OCI-LY7 (cell line): ENCODE measurements around the gene MUL1. TPM values are rescaled to one million over a fixed set of nuclear protein-coding genes. Genes with fewer than 3 reads are reported as not detected.

ENCODE experiments used
- BruUV-seq: library from RNA; stranded (reverse); fragments of 400-500 nt; replicated peaks from 2 replicates; lab custom pipeline; 2021; lab: Mats Ljungman, UMichigan
- CTCF ChIA-PET: fragments of 300-600 bp; sonication (Branson Sonifier 250); formaldehyde crosslinking; loops from one replicate; lab custom pipeline; 2022; ENCODE audit warnings: antibody characterized with exemption; ENCODE audit not compliant: unreplicated experiment; lab: Charles Lee
- POLR2A ChIA-PET: fragments of 300-600 bp; sonication (Branson Sonifier 250); formaldehyde crosslinking; loops from one replicate; lab custom pipeline; 2022; ENCODE audit warnings: antibody characterized with exemption; lab: Charles Lee
- DNase-seq: peaks from one replicate; pipeline ENCODE4 v3.0.0-alpha.2; 2015; ENCODE audit warnings: low spot score
- H2AFZ ChIP-seq: fragments of 200-600 bp; sonication (generic), shearing (Covaris generic); 2 replicates; pipeline ENCODE4 v1.6.1; 2014; ENCODE audit warnings: mild to moderate bottlenecking, antibody characterized with exemption, low read length, moderate library complexity
- H3K27ac ChIP-seq: fragments of 200-600 bp; sonication (generic); 2 replicates; pipeline ENCODE4 v1.5.1; 2014; ENCODE audit warnings: mixed run types, low read depth, mild to moderate bottlenecking, moderate library complexity, low read length, inconsistent platforms; ENCODE audit not compliant: poor library complexity, severe bottlenecking
- H3K36me3 ChIP-seq: fragments of 200-600 bp; sonication (generic); 2 replicates; pipeline ENCODE4 v1.6.1; 2014; ENCODE audit warnings: mild to moderate bottlenecking, antibody characterized with exemption, low read length, moderate library complexity, mixed read lengths; ENCODE audit not compliant: insufficient read depth
- H3K4me1 ChIP-seq: fragments of 200-600 bp; sonication (generic); 2 replicates; pipeline ENCODE4 v1.5.1; 2014; ENCODE audit warnings: mild to moderate bottlenecking, low read length; ENCODE audit not compliant: insufficient read depth, poor library complexity, severe bottlenecking
- H3K4me2 ChIP-seq: fragments of 200-600 bp; sonication (generic); 2 replicates; pipeline ENCODE4 v1.6.1; 2014; ENCODE audit warnings: mild to moderate bottlenecking, low read length
- H3K4me3 ChIP-seq: fragments of 200-600 bp; sonication (generic); 2 replicates; pipeline ENCODE4 v1.5.1; 2014; ENCODE audit warnings: mild to moderate bottlenecking, low read depth, low read length; ENCODE audit not compliant: poor library complexity, severe bottlenecking
- H3K79me2 ChIP-seq: fragments of 200-600 bp; sonication (generic); 2 replicates; pipeline ENCODE4 v1.6.1; 2016; ENCODE audit warnings: low read depth, mild to moderate bottlenecking, low read length, moderate library complexity, mixed read lengths; ENCODE audit not compliant: insufficient read depth
- H3K9me2 ChIP-seq: fragments of 200-600 bp; sonication (generic); 2 replicates; pipeline ENCODE4 v1.6.1; 2016; ENCODE audit warnings: mild to moderate bottlenecking, low read length, mixed read lengths; ENCODE audit not compliant: insufficient read depth
- H3K9me3 ChIP-seq: fragments of 200-600 bp; sonication (generic); 2 replicates; pipeline ENCODE4 v1.6.1; 2014; ENCODE audit warnings: mild to moderate bottlenecking, mixed run types, low read length, mixed read lengths
- H4K20me1 ChIP-seq: fragments of 200-600 bp; sonication (generic); 2 replicates; pipeline ENCODE4 v1.6.1; 2014; ENCODE audit warnings: mild to moderate bottlenecking, antibody characterized with exemption, low read length, moderate library complexity, mixed read lengths; ENCODE audit not compliant: insufficient read depth
- EZH2phosphoT487 ChIP-seq: fragments of 200-600 bp; sonication (generic); IDR thresholded peaks from 2 replicates; pipeline ENCODE4 v1.6.1; 2018; ENCODE audit warnings: low read depth, borderline replicate concordance, mild to moderate bottlenecking, mixed run types, antibody characterized with exemption, low read length, moderate library complexity, mixed read lengths
- intact Hi-C: fragments of 100-400 bp; cut with micrococcal nuclease; formaldehyde crosslinking; loops from one replicate; pipeline ENCODE4 v1.10.0; 2022; ENCODE audit not compliant: unreplicated experiment
- total RNA-seq, 2 experiments: library from RNA; depleted of rRNA in 1 of 2; stranded (reverse); fragments of >200 nt in 1 of 2; shearing (Covaris generic) in 1 of 2; gene quantifications; 2 replicates each; pipeline ENCODE4 v1.2.3, GENCODE V29; 2014 to 2022
- TF ChIP-seq, protein P1 (sequence below): fragments of 200-600 bp; sonication (generic); conservative IDR thresholded peaks from 2 replicates; pipeline ENCODE4 v1.5.1; 2014; ENCODE audit warnings: mild to moderate bottlenecking, antibody characterized with exemption, low read length, moderate library complexity, mixed read lengths

The MUL1 gene
- total RNA-seq, 2 experiments from 2014 or later: 16.3 to 25.2 TPM

DNA sequence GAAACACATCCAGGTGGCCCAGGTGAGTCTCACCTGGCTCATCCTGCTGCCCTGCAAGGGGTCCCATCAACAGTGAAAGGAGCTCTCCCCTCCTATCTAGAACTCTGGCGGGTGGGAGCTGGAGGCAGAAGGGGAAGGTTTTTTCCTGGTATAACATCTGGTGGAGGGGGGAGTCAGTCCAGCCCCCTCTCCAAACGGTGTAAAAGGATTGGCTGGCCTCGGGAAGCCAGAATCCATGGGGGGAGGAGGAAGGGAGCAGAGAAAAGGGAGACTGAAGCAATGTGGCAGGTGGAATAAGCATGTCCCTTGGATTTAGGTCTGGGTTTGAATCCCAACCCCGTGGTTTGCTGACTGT lies 20.7 kb downstream of the MUL1 start:
- Histone ChIP-seq H4K20me1 (no peaks in the 10 kb centered on the region), H3K9me3 (no peaks in the 10 kb centered on the region), H3K4me3 (no peak overlapping the region), H3K36me3 (no peaks in the 10 kb centered on the region), H2AFZ (no peak overlapping the region), H3K79me2 (no peaks in the 10 kb centered on the region), H3K27ac (no peak overlapping the region), H3K4me1 (peaks cover 9% of the 10 kb centered on the region), H3K9me2 (no peaks in the 10 kb centered on the region), H3K4me2 (no peak overlapping the region)
- CTCF ChIA-PET: no interaction called here
- POLR2A ChIA-PET: no interaction called here
- TF ChIP-seq, protein P1, sequence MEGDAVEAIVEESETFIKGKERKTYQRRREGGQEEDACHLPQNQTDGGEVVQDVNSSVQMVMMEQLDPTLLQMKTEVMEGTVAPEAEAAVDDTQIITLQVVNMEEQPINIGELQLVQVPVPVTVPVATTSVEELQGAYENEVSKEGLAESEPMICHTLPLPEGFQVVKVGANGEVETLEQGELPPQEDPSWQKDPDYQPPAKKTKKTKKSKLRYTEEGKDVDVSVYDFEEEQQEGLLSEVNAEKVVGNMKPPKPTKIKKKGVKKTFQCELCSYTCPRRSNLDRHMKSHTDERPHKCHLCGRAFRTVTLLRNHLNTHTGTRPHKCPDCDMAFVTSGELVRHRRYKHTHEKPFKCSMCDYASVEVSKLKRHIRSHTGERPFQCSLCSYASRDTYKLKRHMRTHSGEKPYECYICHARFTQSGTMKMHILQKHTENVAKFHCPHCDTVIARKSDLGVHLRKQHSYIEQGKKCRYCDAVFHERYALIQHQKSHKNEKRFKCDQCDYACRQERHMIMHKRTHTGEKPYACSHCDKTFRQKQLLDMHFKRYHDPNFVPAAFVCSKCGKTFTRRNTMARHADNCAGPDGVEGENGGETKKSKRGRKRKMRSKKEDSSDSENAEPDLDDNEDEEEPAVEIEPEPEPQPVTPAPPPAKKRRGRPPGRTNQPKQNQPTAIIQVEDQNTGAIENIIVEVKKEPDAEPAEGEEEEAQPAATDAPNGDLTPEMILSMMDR: no peak
- BruUV-seq: no TSS peak
- DNase-seq: no peak
- intact Hi-C loops: no loop called here

DNA sequence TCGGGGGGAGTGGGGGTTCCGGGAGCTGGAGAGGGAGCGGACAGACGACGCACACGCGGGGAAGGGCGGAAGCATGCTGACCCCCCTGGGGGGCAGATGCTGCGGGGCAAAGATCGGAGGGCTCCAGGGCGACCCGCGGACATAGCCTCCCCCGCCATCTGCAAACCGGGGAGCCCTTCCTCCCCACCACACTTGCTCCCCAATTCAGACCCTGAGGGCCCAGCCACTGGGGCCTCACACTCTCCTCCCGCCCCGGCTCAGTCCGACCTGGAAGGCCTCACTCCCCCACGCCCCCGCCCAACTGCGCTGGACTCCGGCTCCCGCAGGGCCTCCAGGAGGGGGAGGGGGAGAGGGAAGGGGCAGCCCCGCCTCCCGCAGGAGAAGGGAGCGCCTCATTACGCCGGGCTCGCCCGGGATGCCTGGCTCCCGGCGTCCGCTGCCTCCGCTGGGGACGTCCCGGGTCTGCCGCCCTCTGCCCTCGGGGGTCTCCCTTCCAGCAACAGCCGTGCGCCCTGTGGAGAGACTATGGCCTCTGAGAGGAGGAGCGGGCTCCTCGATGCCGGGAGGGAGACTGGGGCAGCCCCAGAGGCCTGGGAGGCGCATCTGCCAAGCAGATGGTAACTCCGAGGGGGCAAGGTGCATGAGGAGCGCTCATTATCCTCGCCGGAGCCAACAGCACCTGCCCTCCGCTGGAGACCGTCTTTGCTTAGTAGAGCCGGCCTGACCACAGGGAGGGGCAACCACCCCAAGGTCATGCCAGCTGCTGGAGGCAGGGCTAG lies 21.3 kb downstream of the MUL1 start:
- Histone ChIP-seq H2AFZ (no peak overlapping the region), H3K4me1 (peaks cover 15% of the 10 kb centered on the region), H3K9me2 (no peaks in the 10 kb centered on the region), H3K79me2 (no peaks in the 10 kb centered on the region), H3K9me3 (no peaks in the 10 kb centered on the region), H3K36me3 (no peaks in the 10 kb centered on the region), H3K4me2 (no peak overlapping the region), H4K20me1 (no peaks in the 10 kb centered on the region), H3K27ac (no peak overlapping the region), H3K4me3 (no peak overlapping the region)
- ChIA-PET POLR2A (no interaction called here), CTCF (no interaction called here)
- no TSS peak for BruUV-seq
- intact Hi-C loops: no loop called here
- DNase-seq: no peak
- TF ChIP-seq, protein P1: no peak
- TF ChIP-seq EZH2phosphoT487: no peak
